Right lung (tissue), 5 donors: ENCODE results near the gene HYLS1. TPM values are rescaled to one million over a fixed set of nuclear protein-coding genes. Genes with fewer than 3 reads are reported as not detected.

ENCODE experiments used
- DNase-seq, 2 donors: peaks; one replicate each; pipeline ENCODE4 v3.0.0-alpha.2; 2013
- polyA plus RNA-seq, 5 donors: library from polyadenylated mRNA; unstranded; fragments of 120-200 nt; gene quantifications; one replicate each; pipeline versions ENCODE4 v1.2.1 to v1.2.3, GENCODE V29; 2013; ENCODE audit warnings: inconsistent platforms in 1 of 5, low replicate concordance in 1 of 5; ENCODE audit not compliant: insufficient read length in 5 of 5, insufficient read depth in 1 of 5

HYLS1 gene
- polyA plus RNA-seq, 5 donors, result 8.8 to 17.9 (median 10.7) TPM

DNA sequence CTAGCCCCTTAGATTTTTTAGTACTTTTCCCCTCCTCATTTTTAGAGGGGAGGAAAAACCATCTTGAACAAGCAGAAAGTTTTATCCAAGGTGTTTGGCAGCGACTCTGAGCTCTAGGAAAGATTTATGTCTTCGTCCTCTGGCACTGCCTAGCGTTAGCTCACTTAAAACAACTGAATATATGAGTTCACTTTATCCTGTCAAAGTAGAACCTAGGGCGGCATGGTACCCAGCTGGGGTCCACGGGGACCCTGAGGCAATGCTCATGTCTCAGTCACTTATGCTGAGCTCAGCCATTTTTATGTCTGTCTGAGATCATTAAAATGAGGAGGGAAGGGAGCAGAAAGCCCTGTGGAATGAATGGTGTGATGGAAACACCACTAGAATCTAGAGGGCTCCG is 44.2 kb downstream of the HYLS1 start:
- no peak for DNase-seq

DNA sequence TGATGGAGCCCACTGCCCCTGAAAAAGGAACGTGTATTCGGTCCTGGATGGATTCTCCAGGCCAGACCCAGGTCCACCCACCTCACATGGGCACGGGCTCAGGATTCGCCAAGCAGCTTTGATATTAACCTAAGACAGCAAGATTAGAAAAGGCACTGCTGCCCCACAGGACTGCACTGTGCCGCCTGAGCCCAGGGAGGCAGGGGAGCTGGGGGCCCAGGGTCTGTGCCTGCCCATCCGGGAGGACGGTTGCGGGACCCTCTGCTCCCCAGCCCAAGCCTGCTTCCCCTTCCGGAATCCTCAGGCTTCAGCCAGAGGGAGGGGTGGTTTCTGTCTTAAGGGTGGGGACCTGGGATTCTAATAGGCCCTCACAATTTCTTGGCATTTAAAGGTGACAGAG is 44.8 kb downstream of the HYLS1 start:
- no peak for DNase-seq

DNA sequence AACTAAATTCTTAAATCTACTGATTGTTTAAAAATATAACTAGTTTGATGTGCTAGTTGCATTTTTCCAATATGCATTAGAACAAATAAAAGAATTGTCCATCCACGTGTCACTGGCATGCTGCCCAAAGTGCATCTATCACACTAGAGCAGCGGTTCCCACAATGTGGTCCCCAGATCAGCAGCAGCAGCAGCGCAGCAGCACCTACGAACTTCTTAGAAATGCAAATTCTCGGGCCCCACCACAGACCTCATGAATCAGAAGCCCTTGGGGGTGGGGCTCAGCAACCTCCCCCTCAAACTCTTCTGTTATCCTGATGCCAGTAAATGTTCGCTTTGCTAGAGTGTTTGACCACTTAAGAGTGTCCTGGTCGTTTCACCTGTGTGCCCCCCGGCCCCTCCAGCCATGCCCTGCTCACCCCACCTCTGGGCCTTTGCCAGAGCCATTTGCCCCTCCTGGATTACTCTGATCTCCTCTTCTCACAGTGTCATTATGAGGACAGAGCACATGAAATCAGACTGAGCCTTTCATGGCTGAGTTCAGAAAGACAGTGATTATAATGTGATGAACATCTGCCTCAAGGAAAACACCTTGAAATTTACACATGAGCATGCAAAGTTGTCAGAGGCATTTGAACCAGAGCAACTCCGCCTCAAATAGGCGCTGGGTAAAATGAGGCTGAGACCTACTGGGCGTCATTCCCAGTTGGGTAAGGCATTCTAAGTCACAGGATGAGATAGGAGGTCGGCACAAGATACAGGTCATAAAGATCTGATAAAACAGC is 45.8 kb downstream of the HYLS1 start:
- no peak for DNase-seq

DNA sequence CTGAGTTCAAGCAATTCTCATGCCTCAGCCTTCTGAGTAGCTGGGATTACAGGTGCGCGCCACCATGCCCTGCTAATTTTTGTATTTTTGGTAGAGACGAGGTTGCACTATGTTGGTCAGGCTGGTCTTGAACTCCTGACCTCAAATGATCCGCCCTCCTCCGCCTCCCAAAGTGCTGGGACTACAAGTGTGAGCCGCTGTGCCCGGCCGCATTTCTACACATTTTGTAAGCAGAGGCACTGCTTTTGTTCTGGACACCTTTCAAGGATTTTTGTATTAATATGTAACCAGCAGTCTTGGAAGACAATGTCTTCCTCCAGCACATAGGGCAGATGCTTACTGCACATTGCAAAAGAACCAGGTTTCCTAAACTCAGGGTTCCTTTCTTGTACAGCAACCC is 47.0 kb downstream of the HYLS1 start:
- DNase-seq, result no peak

DNA sequence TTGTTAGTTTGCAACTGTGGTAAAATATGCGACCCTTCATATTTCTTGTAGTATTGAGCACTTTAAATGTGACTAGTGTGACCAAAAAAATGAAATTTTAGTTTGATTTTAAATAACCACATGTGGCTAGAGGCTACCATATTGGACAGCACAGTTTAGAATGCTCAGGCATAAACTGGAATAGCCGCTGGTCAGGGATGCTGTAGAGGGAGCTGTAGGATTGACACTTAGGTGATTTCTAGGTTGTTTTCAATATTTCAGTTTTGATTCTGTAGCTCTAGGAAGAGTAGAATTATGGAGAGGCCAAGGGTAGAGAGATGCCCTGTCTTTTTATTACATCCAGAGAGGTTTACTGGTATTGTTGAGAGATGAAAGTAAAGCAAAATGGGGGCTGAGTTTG is 47.6 kb downstream of the HYLS1 start:
- DNase-seq, result no peak

DNA sequence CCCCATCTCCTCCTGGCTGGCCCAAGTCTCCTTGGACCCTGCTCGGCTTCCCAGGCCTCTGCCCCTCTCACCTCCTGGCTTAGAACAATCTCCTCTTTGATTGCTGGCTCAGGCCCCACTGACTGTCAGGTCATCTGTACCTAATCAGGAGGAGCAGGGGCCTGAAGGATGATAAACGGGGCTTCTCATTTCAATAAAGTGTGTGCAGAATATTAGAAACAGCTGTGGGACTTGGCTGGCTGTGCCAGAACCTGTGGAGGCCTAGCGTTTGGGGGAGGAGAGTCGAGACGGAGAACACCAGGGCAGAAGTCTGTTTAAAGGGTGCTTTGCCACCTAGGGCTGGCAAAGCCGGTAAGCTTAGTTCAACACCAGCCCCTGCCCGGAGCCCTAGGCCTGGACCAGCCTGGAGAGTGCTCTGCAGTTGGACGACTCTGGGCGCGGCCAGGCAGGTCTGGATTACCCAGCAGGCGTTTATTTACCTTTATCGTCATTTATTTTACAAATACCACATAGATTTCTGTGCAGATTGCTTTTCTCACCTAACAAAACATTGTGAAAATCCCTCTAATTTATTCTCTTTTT is 48.2 kb downstream of the HYLS1 start:
- no peak for DNase-seq

DNA sequence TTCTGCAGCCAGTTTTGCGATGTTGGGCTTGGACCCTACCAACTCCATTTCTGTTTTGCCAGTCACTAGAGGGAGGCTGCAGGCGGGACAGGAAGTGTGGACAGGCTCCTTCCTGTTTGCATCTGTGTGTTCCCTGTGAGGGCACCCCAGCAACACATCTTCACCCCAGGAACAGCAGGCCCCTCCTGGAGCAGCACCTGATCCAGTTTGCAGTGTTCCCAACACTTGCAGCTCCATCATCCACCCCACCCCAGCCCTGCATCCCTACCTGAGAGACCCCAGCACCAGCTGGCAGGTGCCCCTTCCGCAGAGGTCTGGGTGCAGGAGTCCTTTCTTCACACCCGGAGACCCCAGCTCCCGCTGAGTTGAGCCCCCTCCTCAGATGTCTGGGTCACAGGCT is 51.0 kb downstream of the HYLS1 start:
- no peak for DNase-seq

DNA sequence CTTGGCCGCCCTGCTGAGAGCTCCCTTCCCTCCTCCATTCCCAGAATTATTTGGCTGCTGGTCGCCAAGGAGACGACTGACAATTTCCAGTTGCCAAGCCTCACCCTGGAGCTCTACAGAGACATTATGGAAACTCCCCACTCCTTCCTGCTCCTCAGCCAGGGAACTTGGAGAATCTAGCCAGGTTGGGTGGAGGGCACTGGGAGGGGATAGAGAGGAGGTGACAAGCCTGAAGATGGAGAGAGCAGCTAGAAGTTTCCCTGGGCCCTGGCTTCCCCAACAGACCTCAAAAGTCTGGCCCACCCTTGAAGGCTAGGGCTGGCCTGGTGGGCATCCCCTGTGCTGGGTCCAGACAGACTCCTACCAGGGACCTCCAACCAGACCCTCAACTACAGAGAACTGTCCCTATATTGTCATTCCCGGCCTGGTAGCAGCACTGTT is 51.6 kb downstream of the HYLS1 start:
- DNase-seq, result no peak

DNA sequence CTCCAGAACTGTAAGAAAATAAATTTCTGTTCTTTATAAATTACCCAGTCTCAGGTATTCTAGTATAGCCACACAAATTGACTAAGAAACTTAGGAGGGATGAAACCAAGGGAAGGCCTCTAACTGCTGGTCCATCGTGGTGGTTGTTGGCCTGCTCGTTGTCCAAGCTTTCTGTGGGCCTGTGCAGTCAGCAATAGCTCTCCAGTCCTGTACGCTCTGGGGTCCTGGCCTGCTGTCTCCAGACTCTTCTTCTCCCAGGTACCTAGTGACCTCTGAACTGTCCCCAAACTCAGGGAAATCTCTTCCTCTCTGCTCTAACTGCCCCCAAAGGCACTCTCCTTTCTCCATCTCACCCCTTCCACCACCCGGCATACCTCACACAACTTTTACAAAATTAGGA is 52.7 kb downstream of the HYLS1 start:
- DNase-seq, result no peak

DNA sequence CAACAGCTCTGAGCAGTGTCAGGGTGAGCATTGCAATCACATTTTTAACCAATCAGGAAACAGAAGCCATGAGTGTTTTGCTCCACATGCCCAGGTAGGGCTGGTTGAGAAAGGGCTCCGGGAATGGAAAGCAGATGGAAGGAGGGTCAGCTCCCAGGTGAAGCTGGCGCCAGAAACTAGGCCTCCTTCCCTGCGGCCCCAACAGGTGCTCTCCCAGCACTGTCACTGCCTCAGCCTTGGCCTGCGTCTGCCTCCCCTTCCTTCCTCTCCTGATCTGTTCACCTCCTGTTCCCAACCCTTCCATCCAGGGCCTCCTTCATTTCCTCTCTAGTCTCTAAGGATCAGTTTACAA is 53.8 kb downstream of the HYLS1 start:
- DNase-seq, result no peak

DNA sequence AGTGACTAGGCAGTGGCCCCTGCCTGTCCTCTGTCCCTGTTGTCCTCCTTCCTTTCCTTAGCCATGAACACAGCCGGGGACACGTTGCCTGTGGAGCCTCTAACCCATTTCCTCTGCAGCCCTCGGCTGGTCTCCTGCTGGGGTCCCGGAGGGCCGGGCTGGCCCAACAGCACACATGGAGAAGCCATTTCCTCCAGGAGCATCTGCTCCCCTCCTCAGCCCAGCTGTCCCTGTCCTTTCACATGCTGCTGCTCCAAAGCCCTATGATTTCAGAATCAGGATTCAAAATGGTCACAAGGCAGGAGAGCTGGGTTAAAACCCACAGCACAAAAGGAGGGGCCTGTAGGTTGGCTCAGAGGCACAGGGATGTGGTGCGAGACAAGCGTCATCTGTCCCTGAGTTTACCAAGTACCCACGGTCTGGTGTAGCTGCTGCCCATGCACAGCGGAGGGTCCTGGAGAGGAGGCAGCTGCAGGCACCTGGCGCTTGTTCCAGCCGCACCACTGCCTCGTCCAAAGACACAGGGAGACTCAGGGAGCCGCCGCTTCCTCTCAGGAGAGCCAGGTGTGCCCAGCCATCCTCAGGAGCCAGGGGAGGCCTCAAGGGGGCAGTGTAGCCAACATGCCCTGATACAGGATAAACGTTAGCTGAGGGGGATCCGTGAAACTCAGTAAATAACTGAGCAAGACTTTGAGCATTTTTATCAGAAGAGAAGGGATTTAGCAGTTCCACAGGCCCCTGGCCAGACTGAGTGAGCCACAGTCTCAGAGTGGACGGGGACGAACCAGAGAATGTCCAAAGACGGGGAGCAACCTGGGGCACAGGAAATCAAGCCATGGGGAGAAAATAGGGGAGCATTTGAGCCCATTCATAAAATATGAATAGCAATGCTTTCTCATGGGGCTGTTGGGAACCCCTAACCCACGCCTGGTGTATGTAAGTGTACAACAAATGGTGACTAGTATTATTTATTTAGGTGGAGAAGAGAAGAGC is 54.4 kb downstream of the HYLS1 start:
- DNase-seq, result no peak

DNA sequence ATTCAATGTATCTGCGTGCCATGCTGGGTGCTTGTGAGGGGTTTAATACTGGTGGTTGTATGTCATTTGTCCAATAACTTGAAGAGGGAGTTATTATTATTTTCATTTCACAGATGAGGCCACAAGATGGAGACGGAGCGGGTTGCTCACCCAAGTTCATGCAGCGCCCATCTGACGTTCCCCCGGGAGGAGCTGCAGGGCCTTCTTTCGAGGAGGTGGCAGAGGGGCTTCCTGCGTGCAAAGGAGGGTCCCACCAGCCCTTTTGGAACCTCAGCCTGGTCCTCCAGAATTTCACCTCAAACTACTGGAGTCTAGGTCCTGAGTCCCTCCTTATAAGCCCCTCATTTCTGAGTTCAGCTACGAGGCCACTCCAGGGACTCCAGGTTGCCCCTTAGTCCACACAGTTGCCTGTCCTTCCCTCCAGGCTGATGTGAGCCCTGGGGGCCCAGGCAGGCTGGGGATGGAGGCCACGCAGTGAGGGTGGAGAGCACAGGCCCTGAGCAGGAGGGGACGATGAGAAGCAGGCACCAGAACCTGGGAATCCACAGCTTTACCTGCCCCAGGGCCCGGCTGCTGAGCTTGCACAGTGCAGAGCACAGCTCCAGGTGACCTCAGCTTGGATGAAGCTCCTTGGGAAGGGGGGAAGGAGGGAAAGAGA is 55.4 kb downstream of the HYLS1 start:
- DNase-seq, result no peak

DNA sequence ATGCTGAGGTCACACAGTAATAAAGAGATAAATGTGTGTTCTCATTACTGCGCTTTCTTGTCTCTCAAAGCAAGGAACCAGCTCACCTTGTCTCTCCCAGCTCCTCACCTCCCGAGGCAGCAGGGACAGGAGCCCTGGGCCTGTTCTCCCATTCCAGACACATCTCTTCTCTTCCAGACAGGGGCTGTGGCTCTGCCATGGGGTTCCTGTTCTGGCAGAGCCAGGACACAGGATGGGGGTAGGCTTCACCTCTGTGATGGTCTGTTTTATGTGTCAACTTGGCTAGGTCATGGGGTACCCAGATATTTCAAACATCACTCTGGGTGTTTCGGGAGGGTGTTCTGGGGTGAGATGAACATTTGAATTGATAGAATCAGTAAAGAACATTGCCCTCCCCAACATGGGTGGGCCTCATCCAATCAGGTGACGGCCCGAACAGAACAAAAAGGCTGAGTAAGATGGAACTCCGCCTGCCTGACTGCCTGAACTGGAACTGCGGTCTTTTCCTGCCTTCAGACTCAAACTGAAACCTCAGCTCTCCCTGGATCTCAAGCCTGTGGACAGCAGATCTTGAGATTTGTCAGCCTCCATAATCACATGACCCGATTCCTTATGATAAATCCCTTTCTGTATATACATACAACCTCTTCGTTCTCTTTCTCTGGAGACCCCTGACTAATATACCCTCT is 56.3 kb downstream of the HYLS1 start:
- no peak for DNase-seq

DNA sequence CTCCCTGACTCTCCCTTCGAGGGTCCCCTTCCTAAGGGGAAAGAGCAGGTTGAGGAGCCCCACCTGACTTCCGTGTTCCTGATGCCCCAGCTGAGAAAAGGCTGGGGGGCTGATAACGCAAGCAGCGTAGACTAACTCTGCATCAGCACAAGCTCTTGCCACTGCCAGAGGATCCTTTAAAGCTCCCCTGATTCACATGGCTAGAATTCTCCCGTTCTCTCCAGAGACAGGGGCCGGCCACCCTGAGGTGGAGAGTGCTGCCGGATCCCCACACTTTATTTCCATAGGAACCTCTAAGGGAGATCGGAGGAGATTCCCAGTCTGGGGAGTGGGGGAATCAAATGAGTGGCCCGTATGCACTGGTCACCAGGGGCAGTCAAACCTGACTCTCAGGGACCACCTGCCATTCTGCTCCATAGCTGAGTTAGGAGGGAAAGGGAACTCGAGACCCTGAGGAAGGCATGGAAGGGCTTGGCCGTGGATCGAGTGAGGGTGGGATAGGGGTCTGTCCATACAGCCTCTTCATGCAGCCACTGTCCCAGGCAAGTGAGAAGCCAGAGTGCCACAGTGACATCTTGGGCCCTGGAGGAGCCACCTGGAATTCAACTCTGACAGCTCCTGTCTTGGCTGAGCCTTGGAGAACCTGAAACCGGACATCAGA is 57.0 kb downstream of the HYLS1 start:
- no peak for DNase-seq

DNA sequence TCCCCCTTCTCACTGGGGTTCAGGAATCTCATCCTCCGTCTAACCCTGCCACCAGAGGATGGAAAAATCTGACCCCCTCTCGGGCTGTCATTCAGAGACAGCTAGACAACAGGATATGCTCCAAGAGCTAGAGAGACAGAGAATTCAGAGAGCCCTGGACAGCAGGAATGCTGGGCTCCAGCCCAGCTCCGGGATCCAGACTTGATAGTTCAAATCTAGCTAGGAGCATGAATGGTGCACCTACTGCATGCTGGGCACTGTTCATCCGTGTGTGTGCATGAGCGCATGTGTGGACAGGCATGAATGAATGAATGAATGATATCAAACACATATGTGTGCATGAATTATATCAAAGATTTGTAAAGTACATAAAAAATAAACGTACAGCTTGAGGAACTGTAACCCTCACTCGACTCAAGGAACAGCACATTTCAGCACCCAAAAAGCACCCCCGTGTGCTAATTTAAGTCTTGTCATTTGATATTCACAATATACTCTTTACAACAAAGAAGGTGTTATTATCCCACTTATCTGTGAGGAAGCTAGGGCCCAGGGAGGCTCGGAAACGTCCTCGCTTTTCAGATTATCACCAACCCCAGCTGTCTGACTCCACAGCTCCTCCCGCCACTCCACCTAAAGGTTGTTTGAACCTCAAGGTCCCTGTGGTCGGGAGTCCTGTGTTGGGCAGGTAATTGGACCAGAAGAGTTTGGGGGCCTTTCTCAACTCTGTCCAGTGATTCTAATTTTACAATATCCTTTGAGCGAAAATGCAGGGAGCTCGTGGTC is 57.7 kb downstream of the HYLS1 start:
- no peak for DNase-seq

DNA sequence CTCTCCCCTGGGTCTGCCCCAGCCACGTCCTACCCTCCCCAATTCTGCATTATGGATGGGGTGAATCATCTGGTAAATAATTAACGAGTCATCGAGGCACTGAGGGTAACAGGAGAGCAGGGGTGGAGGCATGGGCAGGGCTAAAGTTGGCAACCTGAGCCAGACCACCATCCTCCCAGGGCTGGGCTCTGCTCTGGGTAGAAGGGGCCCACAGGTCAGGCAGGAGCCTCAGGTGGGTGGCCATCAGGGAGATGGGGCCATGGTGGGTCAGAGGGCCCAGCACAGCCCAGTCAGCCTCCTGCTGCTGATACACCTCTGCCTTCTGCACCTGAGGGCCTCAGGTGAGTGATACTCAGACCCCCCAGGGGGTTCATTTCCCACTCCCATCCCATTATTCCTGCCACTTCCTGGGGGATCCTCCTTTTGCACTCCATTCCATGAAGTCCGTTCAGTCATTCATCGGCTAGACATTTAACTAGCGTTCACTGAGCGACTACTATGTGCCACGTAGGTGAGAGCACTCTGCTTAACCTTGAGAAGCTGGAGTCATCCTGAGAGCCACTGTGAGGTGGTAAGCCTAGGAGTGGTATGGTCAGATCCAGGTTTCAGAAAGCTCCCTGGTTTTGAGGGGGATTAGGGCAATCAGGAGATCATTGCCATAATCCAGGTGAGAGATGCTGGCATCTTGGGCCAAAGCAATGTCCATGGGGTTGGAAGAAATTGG is 58.5 kb downstream of the HYLS1 start, which contains the start of gene VSIG10L2:
Gene VSIG10L2, plus strand, starts transcription at position 248 of the 724 bp plus-strand sequence. Its CDS starts 12 bp downstream, at position 260.
- DNase-seq, result no peak

DNA sequence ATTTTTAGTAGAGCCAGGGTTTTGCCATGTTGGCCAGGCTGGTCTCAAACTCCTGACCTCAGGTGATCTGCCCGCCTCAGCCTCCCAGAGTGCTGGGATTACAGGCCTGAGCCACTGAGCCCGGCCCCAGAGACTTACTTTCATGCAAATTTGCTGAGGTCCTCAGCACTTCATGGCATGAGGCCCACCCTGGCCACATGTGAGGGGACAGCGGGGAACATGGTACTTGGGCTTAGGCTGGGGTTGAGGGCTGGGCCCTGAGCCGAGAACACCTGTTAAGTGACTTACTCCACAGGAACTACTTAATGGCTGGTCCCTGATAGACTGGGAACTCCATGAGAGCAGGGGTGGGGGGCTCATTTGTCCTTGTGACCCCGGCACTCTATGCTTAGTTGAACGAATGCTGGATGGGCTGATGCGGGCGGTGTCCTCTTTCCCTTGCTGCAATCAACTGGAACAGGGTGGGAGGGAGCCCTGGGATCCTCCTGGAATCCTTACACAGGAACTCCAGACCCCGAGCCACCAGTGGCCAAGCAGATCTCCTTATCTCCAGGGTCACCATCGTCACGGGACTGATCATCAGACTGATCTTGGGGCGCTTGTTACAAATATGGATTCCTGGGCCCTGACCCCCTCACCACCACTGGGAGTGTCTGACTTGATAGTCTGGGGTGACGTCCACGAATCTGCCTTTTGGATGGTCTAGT is 59.4 kb downstream of the HYLS1 start:
- no peak for DNase-seq
